Measurements from ENCODE around the gene ANKRD55. TPM values are rescaled to one million over a fixed set of nuclear protein-coding genes. Genes with fewer than 3 reads are reported as not detected.
"Not testable (repeated sequence)": the region's sequence is repeated elsewhere in the genome, so short reads cannot be mapped to it uniquely, and the experiment has no call there.

Gene ANKRD55
- total and polyA plus RNA-seq, 2 of the 8 experiments (the other 6 are each of a cell fraction or from before 2014, with no cell fraction given), result not detected

DNA sequence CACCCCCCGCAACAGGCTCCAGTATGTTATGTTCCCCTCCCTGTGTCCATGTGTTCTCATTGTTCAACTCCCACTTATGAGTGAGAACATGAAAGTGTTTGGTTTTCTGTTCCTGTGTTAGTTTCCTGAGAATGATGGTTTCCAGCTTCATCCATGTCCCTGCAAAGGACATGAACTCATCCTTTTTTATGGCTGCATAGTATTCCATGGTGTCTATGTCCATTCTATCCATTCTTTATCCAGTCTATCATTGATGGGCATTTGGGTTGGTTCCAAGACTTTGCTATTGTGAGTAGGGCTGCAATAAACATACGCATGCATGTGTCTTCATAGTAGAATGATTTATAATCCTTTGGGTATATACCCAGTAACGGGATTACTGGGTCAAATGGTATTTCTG is 35.6 kb upstream of the ANKRD55 start:
- POLR2A ChIA-PET (ENCODE audit: partially characterized antibody); H3K14ac ChIP-seq (ENCODE audit: insufficient read length); H3K4me1 ChIP-seq (replicated peaks in 1 of 4; ENCODE audit: control insufficient read depth in 3 of 4, insufficient read depth in 4 of 4, low read length in 3 of 4); H3K4me3 ChIP-seq (ENCODE audit: extremely low read depth in 1 of 4, insufficient read depth in 2 of 4, low read depth in 3 of 4, low read length in 4 of 4); H3K27ac ChIP-seq (ENCODE audit: low read depth, low read length); FAIRE-seq; H4K5ac ChIP-seq (ENCODE audit: insufficient read length, low read depth, low read length); H3K9ac ChIP-seq (replicated peaks in 1 of 4; ENCODE audit: extremely low read depth in 1 of 4, low read depth in 3 of 4, low read length in 3 of 4); H2BK5ac ChIP-seq (ENCODE audit: low read depth, low read length); H4K20me1 ChIP-seq (replicated peaks in 1 of 2; ENCODE audit: control insufficient read depth in 1 of 2, insufficient read depth in 2 of 2, low read length in 2 of 2); H3K56ac ChIP-seq (replicated peaks; ENCODE audit: insufficient read length, low read depth, low read length); H3K9me3 ChIP-seq (ENCODE audit: insufficient read depth in 2 of 2, low read depth in 1 of 2, low read length in 1 of 2); H3K23ac ChIP-seq (ENCODE audit: insufficient read length); H3K23me2 ChIP-seq (ENCODE audit: low read depth, low read length); H3K18ac ChIP-seq (ENCODE audit: extremely low read depth, low read length); H3K79me2 ChIP-seq (ENCODE audit: control insufficient read depth in 1 of 2, insufficient read depth in 2 of 2, low read length in 2 of 2); DNase-seq (ENCODE audit: low read depth in 1 of 2, low spot score in 2 of 2); H2BK120ac ChIP-seq (replicated peaks; ENCODE audit: low read depth, low read length); H3K36me3 ChIP-seq (ENCODE audit: control insufficient read depth in 2 of 4, insufficient read depth in 4 of 4, low read length in 3 of 4); H3K79me1 ChIP-seq (ENCODE audit: low read depth, low read length); H2BK15ac ChIP-seq (ENCODE audit: low read length); H2BK12ac ChIP-seq (ENCODE audit: low read depth, low read length); H2BK20ac ChIP-seq (ENCODE audit: low read length); H2AK5ac ChIP-seq (ENCODE audit: low read depth, low read length); H3K4ac ChIP-seq (replicated peaks; ENCODE audit: insufficient read length, low read depth, low read length); H3K4me2 ChIP-seq (ENCODE audit: insufficient read depth in 1 of 2, low read depth in 2 of 2, low read length in 2 of 2); H2AFZ ChIP-seq (ENCODE audit: low read length); H4K8ac ChIP-seq (ENCODE audit: extremely low read depth, insufficient read depth, low read length); H4K91ac ChIP-seq (replicated peaks; ENCODE audit: insufficient read length, low read length); H3K27me3 ChIP-seq (replicated peaks in 1 of 4; ENCODE audit: control insufficient read depth in 3 of 4, extremely low read depth in 1 of 4, insufficient read depth in 3 of 4, low read length in 3 of 4): not testable (repeated sequence)
- CTCF ChIA-PET (ENCODE audit: partially characterized antibody), result interaction anchor here (0.8 to 5.4 kb wide), 9 partner anchors 68 to 634 kb away, joined by 3 to 146 read pairs (median 5); no protein-coding TSS in a partner anchor
- WGBS, 2 experiments (ENCODE audit: extremely low coverage in 1 of 2, insufficient coverage in 1 of 2, insufficient read length in 1 of 2, insufficient replicate concordance in 2 of 2, low coverage in 1 of 2, low lambda C conversion rate in 2 of 2, missing lambda C conversion rate in 1 of 2), result 86% methylated on average over 3 of the region's 3 CpGs; no CpG with 5 or more reads in 1 of the 2 experiments
